ENCODE measurements around the gene NSD1. TPM values are rescaled to one million over a fixed set of nuclear protein-coding genes. Genes with fewer than 3 reads are reported as not detected.

NSD1 gene
- total RNA-seq, 4 donors from 2014 or later = 61.9 to 114 (median 73.9) TPM

DNA sequence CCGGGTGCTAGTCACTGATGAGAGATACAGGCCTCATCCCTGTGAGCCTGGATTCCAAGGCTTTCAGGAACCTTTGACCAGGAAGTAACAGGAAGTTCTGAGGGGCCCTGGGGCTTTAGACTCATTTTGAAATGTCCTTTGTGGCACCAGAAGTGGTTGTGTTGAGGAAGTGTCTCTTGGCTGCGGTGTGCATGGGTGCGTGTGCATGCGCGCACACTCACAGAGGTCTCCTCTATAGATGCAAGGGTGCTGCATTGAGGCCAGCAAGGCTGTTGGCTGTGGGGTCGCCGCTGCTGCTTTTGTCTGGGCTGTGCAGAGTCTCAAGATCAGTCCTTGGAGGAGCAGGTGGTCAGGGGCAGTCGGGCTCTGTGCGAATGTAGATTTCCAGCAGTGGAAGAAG lies 162.4 kb downstream of the NSD1 start:
- WGBS, 2 donors = 85 to 86% methylated on average over 9 of the region's 9 CpGs
- peaks cover 42 to 44% of the 10 kb centered on the region in 2 donors for H3K36me3 ChIP-seq
- H3K9me3 ChIP-seq = no peaks in the 10 kb centered on the region
- peaks cover 5 to 13% of the 10 kb centered on the region in 2 donors for H3K4me1 ChIP-seq
- TF ChIP-seq, protein P1, sequence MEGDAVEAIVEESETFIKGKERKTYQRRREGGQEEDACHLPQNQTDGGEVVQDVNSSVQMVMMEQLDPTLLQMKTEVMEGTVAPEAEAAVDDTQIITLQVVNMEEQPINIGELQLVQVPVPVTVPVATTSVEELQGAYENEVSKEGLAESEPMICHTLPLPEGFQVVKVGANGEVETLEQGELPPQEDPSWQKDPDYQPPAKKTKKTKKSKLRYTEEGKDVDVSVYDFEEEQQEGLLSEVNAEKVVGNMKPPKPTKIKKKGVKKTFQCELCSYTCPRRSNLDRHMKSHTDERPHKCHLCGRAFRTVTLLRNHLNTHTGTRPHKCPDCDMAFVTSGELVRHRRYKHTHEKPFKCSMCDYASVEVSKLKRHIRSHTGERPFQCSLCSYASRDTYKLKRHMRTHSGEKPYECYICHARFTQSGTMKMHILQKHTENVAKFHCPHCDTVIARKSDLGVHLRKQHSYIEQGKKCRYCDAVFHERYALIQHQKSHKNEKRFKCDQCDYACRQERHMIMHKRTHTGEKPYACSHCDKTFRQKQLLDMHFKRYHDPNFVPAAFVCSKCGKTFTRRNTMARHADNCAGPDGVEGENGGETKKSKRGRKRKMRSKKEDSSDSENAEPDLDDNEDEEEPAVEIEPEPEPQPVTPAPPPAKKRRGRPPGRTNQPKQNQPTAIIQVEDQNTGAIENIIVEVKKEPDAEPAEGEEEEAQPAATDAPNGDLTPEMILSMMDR (IDR thresholded peaks at IDR 0.05) = no peak
- no peak for TF ChIP-seq POLR2A (IDR thresholded peaks at IDR 0.05)
- H3K4me3 ChIP-seq (replicated peaks in 1 of 3) = no peak overlapping the region
- no peak for DNase-seq
- intact Hi-C loops (cut with DNase I) = no loop called here
- no peak overlapping the region for H3K27ac ChIP-seq
- H3K27me3 ChIP-seq = no peaks in the 10 kb centered on the region

DNA sequence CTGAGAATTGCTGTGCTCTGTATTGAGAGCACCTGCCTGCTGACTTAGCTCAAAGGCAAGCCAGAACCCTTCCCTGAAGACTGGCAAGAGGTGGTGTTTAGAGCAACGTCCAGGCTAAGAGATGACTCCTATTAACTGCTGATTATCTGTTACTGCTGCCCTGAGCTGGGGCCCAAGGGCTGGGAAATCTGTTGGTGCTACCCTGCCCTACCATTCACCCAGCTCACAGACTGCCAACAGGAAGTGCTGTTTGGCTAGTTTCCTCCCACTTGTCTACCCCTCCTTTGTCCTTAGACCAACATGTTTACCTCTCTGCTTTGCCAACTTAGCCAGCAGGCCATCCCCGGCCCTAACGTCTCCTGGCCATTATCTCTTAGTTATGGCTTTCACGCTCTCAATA lies 163.0 kb downstream of the NSD1 start:
- H3K4me1 ChIP-seq = peaks cover 11 to 20% of the 10 kb centered on the region in 2 donors
- no peak overlapping the region for H3K27ac ChIP-seq
- WGBS, 2 donors = 75% methylated on average over 4 of the region's 4 CpGs
- H3K27me3 ChIP-seq = no peaks in the 10 kb centered on the region
- TF ChIP-seq, protein P1 (IDR thresholded peaks at IDR 0.05) = no peak
- TF ChIP-seq POLR2A (IDR thresholded peaks at IDR 0.05) = no peak
- no peaks in the 10 kb centered on the region for H3K9me3 ChIP-seq
- intact Hi-C loops (cut with DNase I) = no loop called here
- DNase-seq = no peak
- peaks cover 38 to 44% of the 10 kb centered on the region in 2 donors for H3K36me3 ChIP-seq
- no peak overlapping the region for H3K4me3 ChIP-seq (replicated peaks in 1 of 3)

DNA sequence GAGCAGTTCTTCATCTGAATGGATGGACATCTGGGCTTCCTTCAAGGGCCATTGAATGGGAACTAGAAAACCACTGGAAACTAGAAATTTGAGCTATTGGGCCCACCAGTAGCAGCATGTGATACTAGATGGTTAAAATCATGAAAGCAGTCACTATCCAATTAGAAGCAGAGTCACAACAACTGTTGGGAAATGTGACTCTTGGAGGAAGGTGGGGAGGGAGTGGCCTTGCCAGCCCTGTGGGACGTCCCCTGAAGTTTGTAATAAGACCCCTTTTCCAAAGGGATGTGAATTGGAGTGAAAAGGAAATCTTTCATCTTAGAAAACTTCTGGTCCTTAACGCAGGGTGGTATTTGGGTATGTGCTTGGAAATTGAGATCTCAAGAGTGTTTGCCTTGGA lies 164.3 kb downstream of the NSD1 start:
- Histone ChIP-seq H3K9me3 (no peaks in the 10 kb centered on the region), H3K4me1 (peaks cover 23 to 33% of the 10 kb centered on the region in 2 donors), H3K27ac (no peak overlapping the region), H3K27me3 (no peaks in the 10 kb centered on the region), H3K36me3 (peaks cover 24 to 31% of the 10 kb centered on the region in 2 donors), H3K4me3 (replicated peaks in 1 of 3) (no peak overlapping the region)
- DNase-seq = no peak
- TF ChIP-seq, protein P1 (IDR thresholded peaks at IDR 0.05) = no peak
- TF ChIP-seq POLR2A (IDR thresholded peaks at IDR 0.05) = no peak
- 74 to 79% methylated on average over 2 of the region's 2 CpGs for WGBS, 2 donors
- intact Hi-C loops (cut with DNase I) = no loop called here

DNA sequence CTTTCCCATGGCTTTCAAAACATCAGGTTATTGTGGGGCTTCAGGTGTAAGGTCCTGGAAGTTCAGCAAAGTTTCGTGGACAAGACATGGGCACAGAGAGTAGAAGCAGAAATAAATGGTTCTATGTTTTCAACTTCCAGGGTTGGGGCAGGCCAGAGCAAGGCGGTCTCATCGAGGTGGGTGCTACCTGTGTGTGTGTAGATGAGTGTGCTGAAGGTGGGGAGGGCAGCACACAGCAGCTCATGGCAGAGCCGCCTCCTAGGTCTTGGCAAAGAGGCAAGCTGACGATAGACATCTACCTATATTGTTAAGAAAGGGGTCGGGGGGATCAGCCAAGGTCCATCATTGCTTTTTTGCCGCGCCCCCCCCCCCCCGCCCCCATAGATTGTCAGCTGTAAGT lies 166.1 kb downstream of the NSD1 start:
- H3K9me3 ChIP-seq = no peaks in the 10 kb centered on the region
- TF ChIP-seq POLR2A (IDR thresholded peaks at IDR 0.05) = no peak
- TF ChIP-seq, protein P1 (IDR thresholded peaks at IDR 0.05) = no peak
- peaks cover 31 to 39% of the 10 kb centered on the region in 2 donors for H3K4me1 ChIP-seq
- peaks cover 10 to 15% of the 10 kb centered on the region in 2 donors for H3K36me3 ChIP-seq
- no peak overlapping the region for H3K4me3 ChIP-seq (replicated peaks in 1 of 3)
- no peak for DNase-seq
- peak overlapping the region; percentile 36 to 70 (median 41) for H3K27ac ChIP-seq
- intact Hi-C loops (cut with DNase I) = no loop called here
- 84% methylated on average over 9 of the region's 9 CpGs for WGBS, 2 donors
- H3K27me3 ChIP-seq = no peaks in the 10 kb centered on the region

DNA sequence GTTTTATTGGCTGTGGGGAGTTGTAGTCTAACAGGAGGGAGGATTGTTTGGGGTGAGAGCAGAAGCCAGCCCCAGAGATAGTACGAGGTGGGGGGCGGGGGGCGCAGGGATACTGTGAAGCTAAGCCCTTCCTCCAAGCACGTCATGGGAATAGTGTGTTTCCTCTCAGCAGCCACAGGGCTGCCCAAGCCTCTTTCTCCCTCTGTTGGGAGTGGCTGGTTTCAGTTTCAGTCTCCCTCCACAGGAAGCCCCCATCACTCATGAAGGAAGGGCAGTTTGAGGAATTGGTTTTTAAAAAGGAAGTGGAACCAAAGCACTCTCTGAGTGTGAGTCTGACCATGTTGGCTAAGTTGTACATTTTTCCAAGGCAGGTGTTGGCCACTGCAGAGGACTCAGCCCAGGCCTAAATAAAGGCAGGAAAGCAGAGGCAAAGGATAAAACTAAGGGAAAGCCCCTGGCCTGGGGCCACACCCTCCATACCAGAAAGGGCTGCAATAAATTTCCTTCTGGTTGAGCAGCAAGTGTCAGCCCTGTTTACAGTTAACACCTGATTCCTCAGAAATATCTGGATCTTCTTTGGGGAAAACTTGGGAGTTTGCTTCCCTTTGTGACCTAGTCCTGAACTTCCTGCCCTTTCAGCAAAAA lies 166.8 kb downstream of the NSD1 start:
- Histone ChIP-seq H3K27ac (peak overlapping the region; percentile 36 to 70 (median 41)), H3K36me3 (peaks cover 4 to 9% of the 10 kb centered on the region in 2 donors), H3K4me1 (peaks cover 35 to 45% of the 10 kb centered on the region in 2 donors), H3K4me3 (replicated peaks in 1 of 3) (no peak overlapping the region), H3K9me3 (no peaks in the 10 kb centered on the region), H3K27me3 (no peaks in the 10 kb centered on the region)
- TF ChIP-seq, protein P1 (IDR thresholded peaks at IDR 0.05) = no peak
- no peak for TF ChIP-seq POLR2A (IDR thresholded peaks at IDR 0.05)
- intact Hi-C loops (cut with DNase I) = no loop called here
- 46 to 57% methylated on average over 4 of the region's 4 CpGs for WGBS, 2 donors
- DNase-seq = peak; percentile 28 to 31

Data from thyroid gland (tissue), 4 donors.